ENCODE results near the gene PLXNA1. TPM values are rescaled to one million over a fixed set of nuclear protein-coding genes. Genes with fewer than 3 reads are reported as not detected.

PLXNA1 gene
- polyA plus RNA-seq, 1 experiment = 57.2 TPM

DNA sequence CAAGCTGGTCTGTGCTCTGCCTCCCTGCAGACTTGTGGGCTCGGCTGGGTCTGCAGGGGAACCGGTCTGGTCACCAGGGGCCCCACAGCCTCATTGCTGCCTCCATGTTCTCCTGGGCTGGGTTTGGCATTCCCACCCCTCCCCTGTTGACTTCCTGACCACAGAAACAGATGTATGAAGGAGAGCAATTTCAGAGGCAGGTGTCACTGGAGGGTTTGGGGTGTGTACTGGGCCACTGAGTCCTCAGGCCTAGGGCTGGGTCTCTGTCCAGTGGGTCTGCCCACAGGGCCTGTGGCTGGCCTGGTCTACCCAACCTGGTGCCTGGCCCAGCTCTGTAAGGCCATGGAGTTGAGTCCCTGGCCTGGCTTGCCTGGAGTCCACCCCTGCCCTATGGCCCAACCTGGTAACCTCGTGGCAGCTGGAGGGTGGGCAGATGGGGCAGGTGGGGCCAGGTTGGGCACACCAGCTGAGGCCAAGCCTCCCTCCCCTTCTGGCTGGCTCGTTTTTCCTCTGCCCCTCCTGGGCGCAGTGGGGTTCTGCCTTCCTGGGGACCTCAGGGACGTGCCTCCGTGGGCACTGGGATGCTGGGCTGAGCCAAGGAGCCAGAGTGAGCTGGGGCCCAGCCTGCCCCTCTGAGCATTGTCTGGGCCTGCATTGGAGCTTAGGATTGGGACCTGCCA, 20.8 kb downstream of the PLXNA1 start:
- Histone ChIP-seq H3K4me3 (ENCODE audit: low read depth, low read length) (no peak overlapping the region), H3K27me3 (ENCODE audit: control insufficient read depth, insufficient read depth, low read length) (no peaks in the 10 kb centered on the region), H3K36me3 (ENCODE audit: control insufficient read depth, insufficient read depth, low read length) (peaks cover 20% of the 10 kb centered on the region)
- POLR2A ChIA-PET = no interaction called here
- TF ChIP-seq CTCF (IDR thresholded peaks at IDR 0.05; ENCODE audit: insufficient read depth, low read depth, low read length) = no peak
- DNase-seq (ENCODE audit: low read depth) = no peak
- CTCF ChIA-PET = interaction anchor here (0.7 to 3.0 kb wide), 3 partner anchors 12 to 250 kb away, joined by 3 to 11 read pairs (median 3); no protein-coding TSS in a partner anchor

GRCh38 chr3:127004641-127005397, 21.9 kb downstream of the PLXNA1 start:
- no peaks in the 10 kb centered on the region for H3K27me3 ChIP-seq (ENCODE audit: control insufficient read depth, insufficient read depth, low read length)
- TF ChIP-seq CTCF (IDR thresholded peaks at IDR 0.05; ENCODE audit: insufficient read depth, low read depth, low read length) = no peak
- ChIA-PET CTCF (no interaction called here), POLR2A (no interaction called here)
- H3K36me3 ChIP-seq (ENCODE audit: control insufficient read depth, insufficient read depth, low read length) = peaks cover 20% of the 10 kb centered on the region
- DNase-seq (ENCODE audit: low read depth) = no peak
- H3K4me3 ChIP-seq (ENCODE audit: low read depth, low read length) = no peak overlapping the region

DNA sequence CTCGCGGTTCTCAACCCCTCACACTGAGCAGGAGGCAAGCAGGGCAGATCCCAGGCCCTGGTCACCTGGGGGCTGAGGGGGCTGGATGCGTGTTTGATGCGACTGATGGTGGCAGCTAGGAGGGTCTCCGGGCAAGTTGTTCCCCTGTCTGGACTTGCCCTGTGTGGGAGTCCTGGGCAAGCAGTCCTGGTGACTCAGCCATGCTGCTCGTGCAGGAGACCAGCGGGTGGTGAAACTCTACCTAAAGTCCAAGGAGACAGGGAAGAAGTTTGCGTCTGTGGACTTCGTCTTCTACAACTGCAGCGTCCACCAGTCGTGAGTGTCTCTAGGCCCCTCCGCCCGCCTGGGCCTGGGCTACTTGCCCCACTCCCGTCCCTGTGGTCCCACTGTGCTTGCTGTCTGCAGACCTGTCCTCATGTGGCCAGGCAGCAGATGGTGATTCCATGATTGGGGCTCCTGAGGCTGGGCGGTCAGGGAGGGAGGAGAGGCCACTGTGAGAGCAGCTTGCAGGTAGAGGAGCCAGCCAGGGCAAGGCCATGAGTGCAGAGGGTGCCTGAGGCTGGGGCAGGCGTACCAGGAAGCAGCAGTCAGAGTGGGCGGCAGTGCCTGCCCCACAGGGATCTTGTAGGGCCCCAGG, 23.1 kb downstream of the PLXNA1 start:
- TF ChIP-seq CTCF (IDR thresholded peaks at IDR 0.05; ENCODE audit: insufficient read depth, low read depth, low read length) = no peak
- ChIA-PET CTCF (interaction anchor here (1.4 kb wide), 1 partner anchor 22 kb away, joined by 3 read pairs; no protein-coding TSS in a partner anchor), POLR2A (no interaction called here)
- no peak for DNase-seq (ENCODE audit: low read depth)
- no peaks in the 10 kb centered on the region for H3K27me3 ChIP-seq (ENCODE audit: control insufficient read depth, insufficient read depth, low read length)
- peaks cover 21% of the 10 kb centered on the region for H3K36me3 ChIP-seq (ENCODE audit: control insufficient read depth, insufficient read depth, low read length)
- H3K4me3 ChIP-seq (ENCODE audit: low read depth, low read length) = no peak overlapping the region

DNA sequence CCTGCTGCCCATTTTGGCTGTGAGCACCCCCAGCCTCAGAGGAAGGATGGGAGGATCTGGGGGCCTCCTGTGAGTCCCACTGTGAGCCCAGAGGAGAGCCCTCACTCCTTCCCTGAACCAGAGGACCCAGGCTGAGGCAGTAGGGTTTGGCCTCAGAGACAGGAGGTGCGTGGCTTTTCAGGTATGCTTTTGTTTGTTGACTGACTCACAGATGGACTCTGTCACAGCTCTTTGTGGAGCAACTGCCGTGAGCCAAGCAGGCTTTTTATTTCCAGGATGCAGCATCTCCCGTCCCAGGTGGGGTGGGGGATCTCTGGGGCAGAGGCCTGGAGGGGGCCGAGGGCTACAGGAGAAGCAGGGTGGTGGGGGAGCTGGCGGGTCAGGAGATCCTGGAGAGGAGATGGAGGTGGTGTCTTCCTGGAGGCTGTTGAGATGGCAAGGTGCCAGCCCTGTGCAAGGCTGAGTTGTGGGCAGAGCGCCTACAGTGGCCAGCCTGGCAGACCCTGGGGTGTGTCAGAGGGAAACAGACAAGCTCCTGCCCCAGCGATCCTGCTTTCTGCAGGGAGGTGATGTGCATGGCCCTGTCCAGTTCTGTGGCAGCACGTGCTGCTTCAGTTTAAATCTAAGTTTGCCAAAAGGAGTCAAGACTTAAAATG, 24.0 kb downstream of the PLXNA1 start:
- no peaks in the 10 kb centered on the region for H3K27me3 ChIP-seq (ENCODE audit: control insufficient read depth, insufficient read depth, low read length)
- ChIA-PET CTCF (interaction anchor here (1.4 kb wide), 1 partner anchor 23 kb away, joined by 3 read pairs; no protein-coding TSS in a partner anchor), POLR2A (no interaction called here)
- no peak for DNase-seq (ENCODE audit: low read depth)
- no peak overlapping the region for H3K4me3 ChIP-seq (ENCODE audit: low read depth, low read length)
- peaks cover 25% of the 10 kb centered on the region for H3K36me3 ChIP-seq (ENCODE audit: control insufficient read depth, insufficient read depth, low read length)
- no peak for TF ChIP-seq CTCF (IDR thresholded peaks at IDR 0.05; ENCODE audit: insufficient read depth, low read depth, low read length)

- Histone ChIP-seq H3K27me3 (ENCODE audit: control insufficient read depth, insufficient read depth, low read length) (no peaks in the 10 kb centered on the region), H3K36me3 (ENCODE audit: control insufficient read depth, insufficient read depth, low read length) (peaks cover 36% of the 10 kb centered on the region), H3K4me3 (ENCODE audit: low read depth, low read length) (no peak overlapping the region)
- TF ChIP-seq CTCF (IDR thresholded peaks at IDR 0.05; ENCODE audit: insufficient read depth, low read depth, low read length) = no peak
- POLR2A ChIA-PET = no interaction called here
- CTCF ChIA-PET = no interaction called here
- no peak for DNase-seq (ENCODE audit: low read depth)
Observed at GRCh38 chr3:127008236-127008635, 25.3 kb downstream of the PLXNA1 start.
